K562 (cell line): ENCODE measurements around the gene ZNF485. TPM values are rescaled to one million over a fixed set of nuclear protein-coding genes. Genes with fewer than 3 reads are reported as not detected.
A peak's percentile ranks its signal among the peaks of the same experiment; 100 is the strongest.

ENCODE experiments used
- CBFB ChIP-seq: sonication (generic); formaldehyde crosslinking; IDR thresholded peaks from 2 replicates; pipeline ENCODE4 v1.4.0; 2020; ENCODE audit warnings: mild to moderate bottlenecking, missing genetic modification reagents
- FOXA3 ChIP-seq, 2 experiments: fragments of 450-650 bp in 1 of 2; sonication (generic) in 1 of 2; formaldehyde crosslinking; IDR thresholded peaks in 1 of 2; conservative IDR thresholded peaks in 1 of 2; 2 replicates each; pipeline versions ENCODE4 v1.4.0 to v1.8.0; 2020 to 2022; ENCODE audit warnings: mild to moderate bottlenecking in 2 of 2, missing genetic modification reagents in 1 of 2
- GTF2F1 ChIP-seq: IDR thresholded peaks from 2 replicates; pipeline ENCODE4 v1.6.1; 2011; ENCODE audit warnings: low read depth, low read length, improper control_type of control experiment
- HNRNPL ChIP-seq: fragments of 200-400 bp; formaldehyde crosslinking; IDR thresholded peaks from 2 replicates; pipeline ENCODE4 v1.6.1; 2017; ENCODE audit warnings: low read depth, mild to moderate bottlenecking, low read length
- HNRNPLL ChIP-seq: fragments of 200-400 bp; formaldehyde crosslinking; IDR thresholded peaks from 2 replicates; pipeline ENCODE4 v1.6.1; 2017; ENCODE audit warnings: low read length, low read depth, mild to moderate bottlenecking; ENCODE audit not compliant: poor library complexity, severe bottlenecking
- KAT2B ChIP-seq: IDR thresholded peaks from one replicate; pipeline ENCODE4 v1.6.1; 2012; ENCODE audit warnings: low read depth, mild to moderate bottlenecking, control low read depth, inconsistent platforms, low read length, moderate library complexity
- KAT8 ChIP-seq: fragments of 450-650 bp; IDR thresholded peaks from 2 replicates; pipeline ENCODE4 v1.6.1; 2016; ENCODE audit warnings: low read depth, mild to moderate bottlenecking
- LARP7 ChIP-seq: fragments of 450-650 bp; IDR thresholded peaks from 2 replicates; pipeline ENCODE4 v1.6.1; 2016
- MAFK ChIP-seq: IDR thresholded peaks from 2 replicates; pipeline ENCODE4 v1.6.1; 2011; ENCODE audit warnings: low read length, improper control_type of control experiment
- NELFE ChIP-seq: IDR thresholded peaks from 2 replicates; pipeline ENCODE4 v1.6.1; 2011; ENCODE audit warnings: mild to moderate bottlenecking; ENCODE audit not compliant: insufficient read depth, insufficient read length
- NR2C1 ChIP-seq, 2 experiments: fragments of 450-650 bp; IDR thresholded peaks; 2 replicates each; pipeline ENCODE4 v1.6.1; 2017; ENCODE audit warnings: mild to moderate bottlenecking in 2 of 2, antibody characterized with exemption in 1 of 2, inconsistent platforms in 1 of 2, missing compliant biosample characterization in 1 of 2, missing genetic modification characterization in 1 of 2
- NRF1 ChIP-seq, 2 experiments: fragments of 450-650 bp; IDR thresholded peaks in 1 of 2; conservative IDR thresholded peaks in 1 of 2; 2 replicates each; pipeline ENCODE4 v1.6.1; 2014; ENCODE audit warnings: mild to moderate bottlenecking in 2 of 2
- SREBF2 ChIP-seq: sonication (generic); formaldehyde crosslinking; IDR thresholded peaks from 2 replicates; pipeline ENCODE4 v1.4.0; 2020; ENCODE audit warnings: mild to moderate bottlenecking, missing genetic modification reagents
- XRCC3 ChIP-seq: fragments of 450-650 bp; IDR thresholded peaks from 2 replicates; pipeline ENCODE4 v1.6.1; 2017; ENCODE audit warnings: mild to moderate bottlenecking, moderate library complexity
- ZBTB7A ChIP-seq: IDR thresholded peaks from 2 replicates; pipeline ENCODE4 v1.6.1; 2011; ENCODE audit warnings: low read depth, mild to moderate bottlenecking, low read length, moderate library complexity, borderline replicate concordance; ENCODE audit not compliant: control insufficient read depth
- ZFP1 ChIP-seq: fragments of 450-650 bp; formaldehyde crosslinking; IDR thresholded peaks from 2 replicates; pipeline ENCODE4 v1.4.0; 2020; ENCODE audit warnings: mild to moderate bottlenecking, mixed read lengths
- ZNF217 ChIP-seq: sonication (generic); formaldehyde crosslinking; IDR thresholded peaks from 2 replicates; pipeline ENCODE4 v1.8.0; 2022; ENCODE audit warnings: mild to moderate bottlenecking, missing genetic modification reagents
- ZNF384 ChIP-seq: IDR thresholded peaks from 2 replicates; pipeline ENCODE4 v1.6.1; 2012; ENCODE audit warnings: low read depth, low read length, improper control_type of control experiment
- ZNF589 ChIP-seq: fragments of 200-800 bp; sonication (Bioruptor generic); IDR thresholded peaks from 2 replicates; pipeline ENCODE4 v1.6.1; 2016; ENCODE audit warnings: low read depth, missing genetic modification characterization, missing compliant biosample characterization
- polyA plus RNA-seq, 8 experiments: library from polyadenylated mRNA; depleted of rRNA in 4 of 8; stranded (reverse) in 5 of 8; unstranded in 3 of 8; fragments of >200 nt; fragmentation: Nextera tagmentation in 2 of 8; fragmentation: Illumina TruSeq in 1 of 8; extraction: Ambion mirVana in 2 of 8; extraction: Trizol in 1 of 8; gene quantifications; 2 replicates each; pipeline versions ENCODE4 v1.2.1 to v1.2.3, GENCODE V29; 2011 to 2014; ENCODE audit warnings: inconsistent platforms in 1 of 8, missing spikeins in 1 of 8
- total RNA-seq, 7 experiments: library from RNA; depleted of rRNA in 6 of 7; stranded (reverse); fragments of >200 nt in 6 of 7; fragmentation: Illumina TruSeq in 2 of 7; extraction: Trizol in 2 of 7; gene quantifications; 2 replicates each; pipeline versions ENCODE4 v1.2.1 to v1.2.3, GENCODE V29; 2011 to 2021; ENCODE audit warnings: low replicate concordance in 1 of 7
- TF ChIP-seq, protein P1 (sequence below): IDR thresholded peaks from 3 replicates; pipeline ENCODE4 v1.6.1; 2011; ENCODE audit warnings: borderline replicate concordance, mild to moderate bottlenecking, moderate library complexity; ENCODE audit not compliant: insufficient read length; ENCODE audit errors: extremely low read depth
- TF ChIP-seq, protein P2 (sequence below), 2 experiments: fragments of 250-450 bp in 1 of 2; fragments of 450-650 bp in 1 of 2; sonication (Bioruptor Pico) in 1 of 2; IDR thresholded peaks; 2 replicates each; pipeline versions ENCODE4 v1.6.1 to v1.8.0; 2016 to 2021; ENCODE audit warnings: mild to moderate bottlenecking in 2 of 2, moderate library complexity in 2 of 2, missing compliant biosample characterization in 1 of 2, missing genetic modification characterization in 1 of 2
- TF ChIP-seq, protein P3 (sequence below): fragments of 250-450 bp; sonication (Bioruptor Pico); IDR thresholded peaks from 2 replicates; pipeline ENCODE4 v1.8.0; 2021; ENCODE audit warnings: borderline replicate concordance, mild to moderate bottlenecking, moderate library complexity; ENCODE audit not compliant: poor library complexity, severe bottlenecking

The ZNF485 gene
- total and polyA plus RNA-seq, 9 of the 15 experiments (the other 6 are each of a cell fraction or from before 2014, with no cell fraction given), result 8.0 to 18.7 (median 11.9) TPM

DNA sequence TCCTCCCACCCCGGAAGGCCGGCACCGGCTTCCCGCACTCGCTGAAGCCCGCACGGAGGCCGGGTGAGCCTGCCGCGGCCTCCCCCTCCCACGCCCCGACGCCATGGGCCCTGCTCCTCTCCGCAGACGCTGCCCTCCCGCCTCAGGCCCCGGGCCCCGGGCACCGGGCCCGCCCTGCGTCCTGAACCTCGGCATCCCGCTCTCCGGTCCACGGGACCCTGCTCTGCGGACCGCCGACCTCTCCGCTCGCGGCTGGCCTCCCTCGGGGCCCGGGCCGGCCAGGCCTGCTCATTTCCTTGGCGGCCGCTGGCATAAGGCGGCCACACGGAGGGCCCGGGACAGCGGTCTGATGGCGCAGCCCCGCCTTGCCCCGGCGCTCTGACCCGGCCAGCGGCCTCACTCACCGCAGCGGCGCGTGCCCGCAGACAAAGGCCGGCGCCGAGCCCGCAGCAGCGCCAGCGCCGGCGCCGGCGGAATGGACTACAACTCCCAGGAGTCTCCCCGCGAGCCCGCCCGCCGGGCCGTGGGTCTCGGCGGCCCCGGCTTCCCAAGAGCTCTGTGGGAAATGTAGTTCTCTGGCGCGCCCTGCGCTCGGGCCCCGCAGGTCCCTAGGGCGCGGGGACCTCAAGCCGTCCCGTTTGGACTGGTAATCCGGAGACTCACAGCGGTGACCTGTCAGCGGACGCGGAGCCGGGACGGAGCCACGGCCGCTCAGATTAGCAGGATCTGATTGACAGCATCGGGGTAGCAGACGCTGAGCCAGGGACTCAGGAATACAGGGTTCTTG lies 42.4 kb downstream of the ZNF485 start, which contains the start of gene ZNF32 (continued):
- TF ChIP-seq HNRNPL, result peak; percentile 64
- 0 out of 2 replicates have a peak, but pooled peaks have one; percentile 26 for TF ChIP-seq ZBTB7A
- no peak for TF ChIP-seq XRCC3
- TF ChIP-seq NELFE, result no peak
- TF ChIP-seq ZNF589 (CRISPR knock-in tag), result peak; percentile 71; the same call in 1 of the 2 replicates
- TF ChIP-seq SREBF2, result no peak
- TF ChIP-seq, protein P1, sequence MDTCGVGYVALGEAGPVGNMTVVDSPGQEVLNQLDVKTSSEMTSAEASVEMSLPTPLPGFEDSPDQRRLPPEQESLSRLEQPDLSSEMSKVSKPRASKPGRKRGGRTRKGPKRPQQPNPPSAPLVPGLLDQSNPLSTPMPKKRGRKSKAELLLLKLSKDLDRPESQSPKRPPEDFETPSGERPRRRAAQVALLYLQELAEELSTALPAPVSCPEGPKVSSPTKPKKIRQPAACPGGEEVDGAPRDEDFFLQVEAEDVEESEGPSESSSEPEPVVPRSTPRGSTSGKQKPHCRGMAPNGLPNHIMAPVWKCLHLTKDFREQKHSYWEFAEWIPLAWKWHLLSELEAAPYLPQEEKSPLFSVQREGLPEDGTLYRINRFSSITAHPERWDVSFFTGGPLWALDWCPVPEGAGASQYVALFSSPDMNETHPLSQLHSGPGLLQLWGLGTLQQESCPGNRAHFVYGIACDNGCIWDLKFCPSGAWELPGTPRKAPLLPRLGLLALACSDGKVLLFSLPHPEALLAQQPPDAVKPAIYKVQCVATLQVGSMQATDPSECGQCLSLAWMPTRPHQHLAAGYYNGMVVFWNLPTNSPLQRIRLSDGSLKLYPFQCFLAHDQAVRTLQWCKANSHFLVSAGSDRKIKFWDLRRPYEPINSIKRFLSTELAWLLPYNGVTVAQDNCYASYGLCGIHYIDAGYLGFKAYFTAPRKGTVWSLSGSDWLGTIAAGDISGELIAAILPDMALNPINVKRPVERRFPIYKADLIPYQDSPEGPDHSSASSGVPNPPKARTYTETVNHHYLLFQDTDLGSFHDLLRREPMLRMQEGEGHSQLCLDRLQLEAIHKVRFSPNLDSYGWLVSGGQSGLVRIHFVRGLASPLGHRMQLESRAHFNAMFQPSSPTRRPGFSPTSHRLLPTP, result no peak
- TF ChIP-seq LARP7, result no peak
- no peak for TF ChIP-seq ZFP1 (CRISPR knock-in tag)
- TF ChIP-seq KAT8, result no peak
- TF ChIP-seq GTF2F1, result no peak
- TF ChIP-seq, protein P2, sequence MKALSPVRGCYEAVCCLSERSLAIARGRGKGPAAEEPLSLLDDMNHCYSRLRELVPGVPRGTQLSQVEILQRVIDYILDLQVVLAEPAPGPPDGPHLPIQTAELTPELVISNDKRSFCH (CRISPR knock-in tag; IDR thresholded peaks at IDR 0.05), result no peak
- TF ChIP-seq, protein P2 (tag; IDR thresholded peaks at IDR 0.05), result peak; percentile 45; the same call in 1 of the 2 replicates
- no peak for TF ChIP-seq MAFK
- no peak for TF ChIP-seq ZNF384
- TF ChIP-seq FOXA3 (CRISPR knock-in tag; conservative IDR thresholded peaks at IDR 0.05 in 1 of 2, IDR thresholded peaks at IDR 0.05 in 1 of 2), result no peak
- TF ChIP-seq ZNF217, result no peak
- no peak for TF ChIP-seq CBFB (CRISPR knock-in tag)
- TF ChIP-seq, protein P3, sequence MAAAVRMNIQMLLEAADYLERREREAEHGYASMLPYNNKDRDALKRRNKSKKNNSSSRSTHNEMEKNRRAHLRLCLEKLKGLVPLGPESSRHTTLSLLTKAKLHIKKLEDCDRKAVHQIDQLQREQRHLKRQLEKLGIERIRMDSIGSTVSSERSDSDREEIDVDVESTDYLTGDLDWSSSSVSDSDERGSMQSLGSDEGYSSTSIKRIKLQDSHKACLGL (CRISPR knock-in tag), result no peak
- TF ChIP-seq NR2C1 (IDR thresholded peaks at IDR 0.05), result 0 out of 2 replicates have a peak, but pooled peaks have one; percentile 19
- peak; percentile 67 for TF ChIP-seq NR2C1 (tag; IDR thresholded peaks at IDR 0.05)
- peak; percentile 83 to 85 for TF ChIP-seq NRF1 (conservative IDR thresholded peaks at IDR 0.05 in 1 of 2, IDR thresholded peaks at IDR 0.05 in 1 of 2)
- no peak for TF ChIP-seq KAT2B
- peak; percentile 37 for TF ChIP-seq HNRNPLL
